ENCODE data around the gene COL4A1. TPM values are rescaled to one million over a fixed set of nuclear protein-coding genes. Genes with fewer than 3 reads are reported as not detected.

COL4A1 gene
- total RNA-seq, 1 experiment from 2014 or later, result 269 TPM

- Histone ChIP-seq H3K9me3 (replicated peaks) (no peaks in the 10 kb centered on the region), H3K27me3 (no peaks in the 10 kb centered on the region), H3K4me1 (no peaks in the 10 kb centered on the region), H3K36me3 (peaks cover 54% of the 10 kb centered on the region), H3K27ac (no peak overlapping the region), H3K4me3 (no peak overlapping the region)
- no peak for DNase-seq
These were observed 149.2 kb downstream of the COL4A1 start for GRCh38 chr13:110157718-110158117.

- H3K36me3 ChIP-seq, result peaks cover 48% of the 10 kb centered on the region
These were observed 150.5 kb downstream of the COL4A1 start for GRCh38 chr13:110156301-110157049.

GRCh38 chr13:110155072-110155471 is 151.9 kb downstream of the COL4A1 start:
- no peaks in the 10 kb centered on the region for H3K4me1 ChIP-seq
- H3K9me3 ChIP-seq (replicated peaks), result no peaks in the 10 kb centered on the region
- no peak for DNase-seq
- no peak overlapping the region for H3K27ac ChIP-seq
- H3K4me3 ChIP-seq, result no peak overlapping the region
- H3K36me3 ChIP-seq, result peaks cover 43% of the 10 kb centered on the region
- no peaks in the 10 kb centered on the region for H3K27me3 ChIP-seq

More at GRCh38 chr13:110156301-110157049, 150.5 kb downstream of the COL4A1 start:
- H3K4me3 ChIP-seq, result no peak overlapping the region
- H3K27me3 ChIP-seq, result no peaks in the 10 kb centered on the region
- H3K4me1 ChIP-seq, result no peaks in the 10 kb centered on the region
- no peaks in the 10 kb centered on the region for H3K9me3 ChIP-seq (replicated peaks)
- no peak for DNase-seq
- no peak overlapping the region for H3K27ac ChIP-seq

GRCh38 chr13:110154410-110154933 is 152.5 kb downstream of the COL4A1 start:
- no peak for DNase-seq
- H3K36me3 ChIP-seq, result peaks cover 45% of the 10 kb centered on the region
- H3K9me3 ChIP-seq (replicated peaks), result no peaks in the 10 kb centered on the region
- no peak overlapping the region for H3K4me3 ChIP-seq
- no peaks in the 10 kb centered on the region for H3K4me1 ChIP-seq
- no peaks in the 10 kb centered on the region for H3K27me3 ChIP-seq
- H3K27ac ChIP-seq, result no peak overlapping the region

- Histone ChIP-seq H3K9me3 (replicated peaks) (no peaks in the 10 kb centered on the region), H3K4me1 (no peaks in the 10 kb centered on the region), H3K4me3 (no peak overlapping the region), H3K36me3 (peaks cover 38% of the 10 kb centered on the region), H3K27me3 (no peaks in the 10 kb centered on the region), H3K27ac (no peak overlapping the region)
- DNase-seq, result no peak
These were observed 154.6 kb downstream of the COL4A1 start for GRCh38 chr13:110152351-110152750.

GRCh38 chr13:110151462-110151861 is 155.5 kb downstream of the COL4A1 start:
- Histone ChIP-seq H3K4me1 (no peaks in the 10 kb centered on the region), H3K27ac (no peak overlapping the region), H3K4me3 (no peak overlapping the region), H3K9me3 (replicated peaks) (no peaks in the 10 kb centered on the region), H3K27me3 (no peaks in the 10 kb centered on the region), H3K36me3 (peaks cover 29% of the 10 kb centered on the region)
- DNase-seq, result no peak

GRCh38 chr13:110150384-110151101 is 156.4 kb downstream of the COL4A1 start:
- Histone ChIP-seq H3K4me1 (no peaks in the 10 kb centered on the region), H3K27me3 (no peaks in the 10 kb centered on the region), H3K9me3 (replicated peaks) (no peaks in the 10 kb centered on the region), H3K27ac (no peak overlapping the region), H3K36me3 (peaks cover 31% of the 10 kb centered on the region), H3K4me3 (no peak overlapping the region)
- no peak for DNase-seq

- Histone ChIP-seq H3K9me3 (replicated peaks) (no peaks in the 10 kb centered on the region), H3K27ac (no peak overlapping the region), H3K4me3 (no peak overlapping the region), H3K36me3 (peaks cover 21% of the 10 kb centered on the region), H3K4me1 (no peaks in the 10 kb centered on the region), H3K27me3 (no peaks in the 10 kb centered on the region)
- no peak for DNase-seq
These were observed 157.9 kb downstream of the COL4A1 start for GRCh38 chr13:110149036-110149435.

- H3K27me3 ChIP-seq, result no peaks in the 10 kb centered on the region
- H3K4me1 ChIP-seq, result peaks cover 15% of the 10 kb centered on the region
- no peak overlapping the region for H3K4me3 ChIP-seq
- H3K9me3 ChIP-seq (replicated peaks), result no peaks in the 10 kb centered on the region
- no peaks in the 10 kb centered on the region for H3K36me3 ChIP-seq
- no peak overlapping the region for H3K27ac ChIP-seq
- no peak for DNase-seq
These were observed 166.9 kb downstream of the COL4A1 start for GRCh38 chr13:110140099-110140498.

- Histone ChIP-seq H3K4me1 (peaks cover 24% of the 10 kb centered on the region), H3K36me3 (no peaks in the 10 kb centered on the region), H3K9me3 (replicated peaks) (no peaks in the 10 kb centered on the region), H3K27me3 (no peaks in the 10 kb centered on the region), H3K27ac (no peak overlapping the region), H3K4me3 (no peak overlapping the region)
- no peak for DNase-seq
These were observed 168.3 kb downstream of the COL4A1 start for GRCh38 chr13:110138700-110139036.

- Histone ChIP-seq H3K9me3 (replicated peaks) (no peaks in the 10 kb centered on the region), H3K27me3 (no peaks in the 10 kb centered on the region), H3K4me3 (peak overlapping the region; percentile 39), H3K27ac (peak overlapping the region; percentile 19; the same call in 1 of the 2 replicates), H3K36me3 (no peaks in the 10 kb centered on the region), H3K4me1 (peaks cover 30% of the 10 kb centered on the region)
- peak; percentile 66 to 75 for DNase-seq
These were observed 168.8 kb downstream of the COL4A1 start for GRCh38 chr13:110138010-110138699.

- Histone ChIP-seq H3K4me3 (peak overlapping the region; percentile 39), H3K27ac (peak overlapping the region; percentile 19; the same call in 1 of the 2 replicates), H3K9me3 (replicated peaks) (no peaks in the 10 kb centered on the region), H3K36me3 (no peaks in the 10 kb centered on the region), H3K4me1 (peaks cover 35% of the 10 kb centered on the region), H3K27me3 (no peaks in the 10 kb centered on the region)
- no peak for DNase-seq
These were observed 169.3 kb downstream of the COL4A1 start for GRCh38 chr13:110137680-110138009.

GRCh38 chr13:110136660-110137585 is 170.0 kb downstream of the COL4A1 start:
- Histone ChIP-seq H3K9me3 (replicated peaks) (no peaks in the 10 kb centered on the region), H3K4me3 (no peak overlapping the region), H3K4me1 (peaks cover 39% of the 10 kb centered on the region), H3K27me3 (no peaks in the 10 kb centered on the region), H3K36me3 (no peaks in the 10 kb centered on the region), H3K27ac (no peak overlapping the region)
- DNase-seq, result no peak

GRCh38 chr13:110135977-110136597 is 170.9 kb downstream of the COL4A1 start:
- H3K27ac ChIP-seq, result no peak overlapping the region

More at GRCh38 chr13:110135977-110136597, 170.9 kb downstream of the COL4A1 start:
- Histone ChIP-seq H3K9me3 (replicated peaks) (no peaks in the 10 kb centered on the region), H3K36me3 (no peaks in the 10 kb centered on the region), H3K4me3 (no peak overlapping the region), H3K27me3 (no peaks in the 10 kb centered on the region), H3K4me1 (peaks cover 48% of the 10 kb centered on the region)
- DNase-seq, result no peak
